ENCODE data around the gene SHROOM3.

GRCh38 chr4:76787898-76788297, 352.9 kb downstream of the SHROOM3 start:
- no peak for TF ChIP-seq POLR2A (IDR thresholded peaks at IDR 0.05)
- no peak for TF ChIP-seq CTCF (IDR thresholded peaks at IDR 0.05 in 8 of 11, conservative IDR thresholded peaks at IDR 0.05 in 3 of 11)
- TF ChIP-seq POLR2AphosphoS5 (IDR thresholded peaks at IDR 0.05): no peak
